HG02798 (cell line): ENCODE data around the gene TAF13.
A peak's percentile ranks its signal among the peaks of the same experiment; 100 is the strongest.
"Not testable (repeated sequence)": the region's sequence is repeated elsewhere in the genome, so short reads cannot be mapped to it uniquely, and the experiment has no call there.

Source experiments
- ATAC-seq: cut with Tn5 transposase; IDR thresholded peaks from one replicate; pipeline ENCODE4 v1.9.1; 2021; ENCODE audit warnings: mild to moderate bottlenecking; ENCODE audit not compliant: unreplicated experiment, poor library complexity

TAF13 gene

DNA sequence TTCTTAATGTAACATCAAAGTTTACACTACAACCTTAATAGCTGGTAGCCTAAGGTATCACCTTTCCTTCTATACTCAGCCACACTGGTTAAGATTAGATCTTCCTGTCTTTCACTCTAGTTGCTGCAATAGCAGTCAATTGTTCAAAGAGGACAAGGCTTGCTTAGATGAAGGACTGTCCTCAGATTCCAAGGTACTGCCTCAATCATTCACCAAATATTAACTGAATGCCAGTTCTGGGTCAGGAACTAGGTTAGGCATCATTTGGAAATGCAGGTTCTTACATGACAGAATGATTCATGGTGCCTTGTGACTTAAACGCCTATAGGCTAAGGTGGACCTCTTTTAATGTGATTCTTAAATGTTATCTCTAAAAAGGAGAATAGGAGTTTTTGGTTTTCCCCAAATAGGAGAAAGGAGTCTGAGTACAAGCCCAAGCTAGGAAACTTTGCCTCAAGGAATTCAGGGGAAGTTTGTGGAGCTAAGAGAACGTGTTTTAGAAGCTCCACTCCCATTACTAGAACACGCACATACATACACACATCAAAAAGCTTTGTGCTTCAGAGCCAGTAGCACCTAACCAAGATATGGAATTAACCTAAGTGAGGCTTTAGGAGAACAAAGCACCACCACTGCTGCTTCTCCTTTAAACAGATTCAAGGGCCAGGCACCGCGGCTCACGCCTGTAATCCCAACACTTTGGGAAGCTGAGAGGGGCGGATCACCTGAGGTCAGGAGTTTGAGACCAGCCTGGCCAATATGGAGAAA, 25.4 kb downstream of the TAF13 start:
- ATAC-seq: no peak

DNA sequence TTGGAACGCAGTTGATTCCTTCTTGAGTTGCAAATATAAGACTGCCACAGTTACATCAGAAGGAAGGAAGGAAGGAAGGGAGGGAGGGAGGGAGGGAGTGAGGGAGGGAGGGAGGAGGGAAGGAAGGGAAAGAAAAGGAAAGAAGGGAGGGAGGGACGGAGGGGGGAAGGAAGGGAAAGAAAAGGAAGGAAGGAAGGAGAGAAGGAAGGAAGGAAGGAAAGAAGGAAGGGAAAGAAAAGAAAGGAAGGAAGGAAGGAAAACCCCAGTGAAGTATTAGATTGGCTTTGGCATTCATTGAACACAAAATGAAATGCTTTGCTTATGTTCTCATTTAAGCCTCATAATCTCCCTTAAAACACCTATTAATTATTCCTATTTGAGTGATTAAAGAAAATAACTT, 27.5 kb downstream of the TAF13 start:
- no peak for ATAC-seq

GRCh38 chr1:109047339-109047738, 28.5 kb downstream of the TAF13 start:
- ATAC-seq: no peak

DNA sequence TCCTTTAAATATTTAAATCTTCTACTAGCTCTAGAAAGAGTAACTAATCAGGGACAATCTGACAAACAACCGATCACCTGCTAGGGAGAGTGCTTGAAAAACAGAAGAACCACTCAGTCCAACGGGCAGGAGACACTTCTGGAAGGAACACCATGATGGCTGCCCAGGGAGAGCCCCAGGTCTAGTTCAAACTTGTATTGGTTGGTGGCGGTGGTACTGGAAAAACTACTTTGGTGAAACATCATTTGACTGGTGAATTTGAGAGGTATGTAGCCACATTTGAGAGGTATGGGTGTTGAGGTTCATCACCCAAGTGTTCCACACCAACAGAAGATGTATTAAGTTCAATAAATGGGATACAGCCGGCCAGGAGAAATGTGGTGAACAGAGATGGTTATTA, 29.1 kb downstream of the TAF13 start:
- ATAC-seq: no peak

- no peak for ATAC-seq
These were observed 30.2 kb downstream of the TAF13 start for GRCh38 chr1:109045595-109045994.

DNA sequence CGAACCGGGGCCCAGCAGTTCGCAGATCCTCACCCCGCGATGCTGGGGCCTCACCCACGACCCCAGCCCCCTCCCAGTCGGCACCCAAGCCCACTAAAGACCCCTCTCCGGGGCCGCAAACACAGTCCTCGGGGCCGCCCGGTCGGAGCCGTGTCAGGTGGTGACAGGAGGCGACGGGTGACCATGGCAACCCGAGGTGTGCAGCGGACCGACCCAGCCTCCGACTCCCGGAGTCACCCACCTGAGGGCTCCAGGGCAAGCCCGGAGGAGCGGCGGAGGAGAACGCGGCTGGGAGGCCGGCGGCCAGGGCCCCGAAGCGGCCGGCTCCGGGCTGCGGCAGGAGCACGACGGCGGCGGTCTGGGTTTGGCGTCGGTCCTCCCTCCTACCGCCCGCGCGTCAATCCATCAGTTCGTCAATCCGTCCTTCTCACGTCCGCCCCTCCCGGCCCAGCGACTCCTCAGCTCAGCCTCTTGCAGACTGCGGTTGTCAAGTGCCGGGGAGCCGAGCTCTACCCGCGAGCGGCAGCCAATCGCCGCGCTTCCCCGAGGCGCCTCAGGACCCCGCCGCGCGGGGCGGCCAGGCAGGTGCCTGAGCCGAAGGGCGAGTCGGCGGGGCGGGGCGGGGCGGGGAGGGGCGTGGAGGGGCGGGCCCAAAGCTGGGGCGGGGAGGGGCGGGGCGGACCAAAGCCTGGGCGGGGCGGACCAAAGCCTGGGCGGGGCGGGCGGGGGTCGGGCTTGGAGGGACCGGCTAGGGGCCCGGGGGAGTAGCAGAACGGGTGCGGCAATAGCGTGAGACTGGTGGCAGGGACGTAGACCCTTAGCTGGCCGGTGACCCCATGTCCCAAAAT, 34.0 kb downstream of the TAF13 start, which contains the start of gene WDR47:
WDR47 (minus strand) TSS at position 482 of the 848 bp plus-strand sequence. CDS start 18,590 bp downstream, outside the sequence.
- peak; percentile 98 for ATAC-seq

- peak; percentile 22 for ATAC-seq
These were observed 34.7 kb downstream of the TAF13 start for GRCh38 chr1:109040989-109041620.

DNA sequence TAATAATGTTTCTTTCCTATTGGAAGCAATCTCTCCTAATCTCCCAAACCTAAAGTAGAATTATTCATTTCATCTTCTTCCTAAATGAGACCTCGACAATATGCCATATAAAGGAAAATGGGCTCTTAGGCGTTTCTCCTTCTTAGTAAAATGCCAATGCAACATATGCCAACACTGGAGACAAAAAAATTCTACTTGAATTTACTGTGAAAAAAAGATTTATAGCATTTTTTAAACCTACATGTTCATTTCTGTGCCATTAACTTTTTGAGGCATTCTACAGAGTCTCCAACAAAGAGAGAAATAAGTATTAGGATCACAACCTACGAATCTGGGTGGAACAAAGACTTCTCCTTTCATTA, 35.2 kb downstream of the TAF13 start:
- no peak for ATAC-seq

DNA sequence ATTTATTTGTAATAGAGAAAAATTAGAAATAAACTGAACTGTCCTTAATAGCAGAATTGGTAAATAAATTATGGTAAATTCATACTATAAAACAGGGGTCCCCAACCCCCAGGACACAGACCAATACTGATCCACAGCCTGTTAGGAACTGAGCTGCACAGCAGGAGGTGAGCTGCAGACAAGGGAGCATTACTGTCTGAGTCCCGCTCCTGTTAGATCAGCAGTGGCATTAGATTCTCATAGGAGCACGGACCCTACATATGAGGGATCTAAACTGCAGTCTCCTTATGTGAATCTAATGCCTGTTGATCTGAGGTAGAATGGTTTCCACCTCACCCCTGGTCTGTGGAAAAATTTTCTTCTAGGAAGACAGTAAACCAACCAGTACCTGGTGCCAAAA, 41.4 kb downstream of the TAF13 start:
- no peak for ATAC-seq

- ATAC-seq: not testable (repeated sequence)
These were observed 46.3 kb downstream of the TAF13 start for GRCh38 chr1:109029493-109029892.

GRCh38 chr1:109027841-109028240, 48.0 kb downstream of the TAF13 start:
- ATAC-seq: no peak

GRCh38 chr1:109025694-109026093, 50.1 kb downstream of the TAF13 start:
- no peak for ATAC-seq

DNA sequence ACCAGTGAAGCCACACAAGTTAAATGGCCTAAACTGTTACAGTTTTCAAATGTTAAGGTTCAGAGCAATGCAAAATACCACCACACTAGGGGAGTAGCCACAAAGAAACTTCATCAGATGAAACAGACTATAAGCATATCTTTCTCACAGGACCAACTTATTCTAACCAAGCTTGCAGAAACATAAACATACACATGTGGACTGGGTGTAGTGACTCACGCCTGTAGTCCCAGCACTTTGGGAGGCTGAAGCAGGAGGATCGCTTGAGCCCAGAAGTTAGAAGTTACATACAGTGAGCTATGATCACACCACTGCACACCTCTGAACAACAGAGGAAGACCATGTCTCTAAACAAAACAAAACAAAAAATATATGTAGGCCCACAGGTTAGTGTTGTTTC, 51.2 kb downstream of the TAF13 start:
- no peak for ATAC-seq

GRCh38 chr1:109020693-109021257, 55.0 kb downstream of the TAF13 start:
- no peak for ATAC-seq

DNA sequence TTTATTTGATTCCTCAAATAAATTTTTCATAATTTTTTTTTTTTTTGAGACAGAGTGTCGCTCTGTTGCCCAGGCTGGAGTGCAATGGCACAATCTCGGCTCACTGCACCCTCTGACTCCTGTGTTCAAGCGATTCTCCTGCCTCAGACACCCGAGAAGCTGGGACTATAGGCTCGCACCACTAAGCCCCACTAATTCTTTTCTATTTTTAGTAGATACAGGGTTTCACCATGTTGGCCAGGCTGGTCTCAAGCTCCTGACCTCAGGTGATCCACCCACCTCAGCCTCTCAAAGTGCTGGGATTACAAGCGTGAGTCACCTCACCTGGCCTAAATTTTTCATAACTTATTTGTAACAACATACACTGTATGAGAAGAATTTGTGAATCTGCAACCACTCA, 58.1 kb downstream of the TAF13 start:
- ATAC-seq: not testable (repeated sequence)

DNA sequence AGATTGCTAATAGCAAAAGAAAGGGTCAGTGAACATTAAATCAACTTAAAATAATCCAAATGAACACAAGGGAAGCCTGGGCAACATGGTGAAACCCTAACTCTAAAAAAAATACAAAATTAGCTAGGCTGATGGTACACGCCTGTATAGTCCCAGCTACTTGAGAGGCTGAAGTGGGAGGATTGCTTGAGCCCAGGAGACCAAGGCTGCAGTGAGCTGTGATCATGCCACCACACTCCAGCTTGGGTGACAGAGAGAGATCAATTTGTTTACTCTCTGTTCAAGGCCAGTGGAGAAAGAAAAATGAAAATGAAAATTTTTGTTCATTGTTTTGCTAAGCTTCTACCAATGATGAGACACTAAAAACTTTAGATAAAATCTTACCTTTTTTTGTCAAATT, 58.7 kb downstream of the TAF13 start:
- ATAC-seq: no peak
